MCF 10A (cell line): ENCODE results near the gene NAV3. TPM values are rescaled to one million over a fixed set of nuclear protein-coding genes. Genes with fewer than 3 reads are reported as not detected.

Experiments
- BruUV-seq: library from RNA; stranded (reverse); fragments of 400-500 nt; replicated peaks from 2 replicates; lab custom pipeline; 2021; lab: Mats Ljungman, UMichigan
- CTCF ChIA-PET: fragments of 300-600 bp; sonication (Branson Sonifier 250); formaldehyde crosslinking; extraction: SDS; loops from one replicate; lab custom pipeline; 2021; ENCODE audit warnings: antibody characterized with exemption, inconsistent platforms; lab: Yijun Ruan, JAX
- POLR2A ChIA-PET: fragments of 300-600, 350-650 bp; sonication (Branson Sonifier 250); formaldehyde crosslinking; extraction: SDS; loops from one replicate; lab custom pipeline; 2020; ENCODE audit warnings: antibody characterized with exemption, inconsistent platforms; lab: Yijun Ruan, JAX
- DNase-seq: peaks from one replicate; pipeline ENCODE4 v3.0.0-alpha.2; 2018; ENCODE audit not compliant: unreplicated experiment
- H3K27ac Mint-ChIP-seq: one replicate; pipeline ENCODE4 v1.8.0; 2022; ENCODE audit warnings: mild to moderate bottlenecking, low read depth, mixed read lengths; ENCODE audit not compliant: unreplicated experiment
- H3K27me3 Mint-ChIP-seq: one replicate; pipeline ENCODE4 v1.8.0; 2022; ENCODE audit warnings: mixed read lengths; ENCODE audit not compliant: insufficient read depth, unreplicated experiment
- H3K36me3 Mint-ChIP-seq: one replicate; pipeline ENCODE4 v1.8.0; 2022; ENCODE audit warnings: mild to moderate bottlenecking, moderate library complexity, mixed read lengths; ENCODE audit not compliant: insufficient read depth, unreplicated experiment
- H3K4me1 Mint-ChIP-seq: one replicate; pipeline ENCODE4 v1.8.0; 2022; ENCODE audit warnings: mixed read lengths; ENCODE audit not compliant: insufficient read depth, unreplicated experiment
- H3K4me3 Mint-ChIP-seq: one replicate; pipeline ENCODE4 v1.8.0; 2022; ENCODE audit warnings: mild to moderate bottlenecking, moderate library complexity, mixed read lengths; ENCODE audit not compliant: unreplicated experiment
- H3K9me3 Mint-ChIP-seq: one replicate; pipeline ENCODE4 v1.8.0; 2022; ENCODE audit warnings: mixed read lengths; ENCODE audit not compliant: unreplicated experiment
- CTCF ChIP-seq: fragments of 200-600 bp; IDR thresholded peaks from one replicate; pipeline ENCODE4 v1.8.0; 2022; ENCODE audit warnings: antibody characterized with exemption, mild to moderate bottlenecking; ENCODE audit not compliant: unreplicated experiment
- intact Hi-C: fragments of 100-400 bp; cut with micrococcal nuclease; formaldehyde crosslinking; loops from 2 replicates; pipeline ENCODE4 v1.14.1; 2022
- total RNA-seq: library from RNA; stranded (reverse); gene quantifications from 2 replicates; pipeline ENCODE4 v1.2.3, GENCODE V29; 2022

Gene NAV3
- total RNA-seq, 1 experiment from 2014 or later: 7.1 TPM

- H3K9me3 Mint-ChIP-seq: peaks cover 10% of the 10 kb centered on the region
- no peak for TF ChIP-seq CTCF
- BruUV-seq: no TSS peak
- no peak for DNase-seq
- ChIA-PET POLR2A (no interaction called here), CTCF (interaction anchor here (0.6 to 1.0 kb wide), 3 partner anchors 82 to 117 kb away, joined by 3 read pairs; no protein-coding TSS in a partner anchor)
- H3K27ac Mint-ChIP-seq: no peak overlapping the region
- no peaks in the 10 kb centered on the region for H3K27me3 Mint-ChIP-seq
- no peak overlapping the region for H3K4me3 Mint-ChIP-seq
- intact Hi-C loops: no loop called here
- no peaks in the 10 kb centered on the region for H3K4me1 Mint-ChIP-seq
- no peaks in the 10 kb centered on the region for H3K36me3 Mint-ChIP-seq
These were observed 287.3 kb downstream of the NAV3 start for GRCh38 chr12:78118036-78118435.

GRCh38 chr12:78118486-78118885 is 287.8 kb downstream of the NAV3 start:
- POLR2A ChIA-PET: no interaction called here
- Mint-ChIP-seq H3K27me3 (no peaks in the 10 kb centered on the region), H3K9me3 (peaks cover 10% of the 10 kb centered on the region), H3K4me3 (no peak overlapping the region), H3K27ac (no peak overlapping the region), H3K4me1 (no peaks in the 10 kb centered on the region), H3K36me3 (no peaks in the 10 kb centered on the region)
- DNase-seq: no peak
- intact Hi-C loops: no loop called here
- CTCF ChIA-PET: interaction anchor here (0.6 to 2.3 kb wide), 5 partner anchors 83 to 121 kb away, joined by 3 to 11 read pairs (median 3); no protein-coding TSS in a partner anchor
- no peak for TF ChIP-seq CTCF
- BruUV-seq: no TSS peak

- POLR2A ChIA-PET: no interaction called here
- Mint-ChIP-seq H3K4me1 (no peaks in the 10 kb centered on the region), H3K27ac (no peak overlapping the region), H3K27me3 (no peaks in the 10 kb centered on the region), H3K9me3 (peaks cover 2% of the 10 kb centered on the region), H3K36me3 (no peaks in the 10 kb centered on the region), H3K4me3 (no peak overlapping the region)
- no peak for TF ChIP-seq CTCF
- intact Hi-C loops: no loop called here
- DNase-seq: no peak
- CTCF ChIA-PET: interaction anchor here (0.7 to 2.3 kb wide), 4 partner anchors 83 to 161 kb away, joined by 3 to 11 read pairs (median 5); no protein-coding TSS in a partner anchor
- no TSS peak for BruUV-seq
These were observed 288.7 kb downstream of the NAV3 start for GRCh38 chr12:78119351-78119918.

GRCh38 chr12:78120306-78120705 is 289.6 kb downstream of the NAV3 start:
- H3K4me3 Mint-ChIP-seq: no peak overlapping the region
- H3K27me3 Mint-ChIP-seq: no peaks in the 10 kb centered on the region
- no peak overlapping the region for H3K27ac Mint-ChIP-seq
- TF ChIP-seq CTCF: no peak
- DNase-seq: no peak
- no TSS peak for BruUV-seq
- H3K9me3 Mint-ChIP-seq: no peaks in the 10 kb centered on the region
- ChIA-PET POLR2A (no interaction called here), CTCF (interaction anchor here (0.7 to 2.3 kb wide), 4 partner anchors 84 to 160 kb away, joined by 3 to 11 read pairs (median 5); no protein-coding TSS in a partner anchor)
- intact Hi-C loops: loop anchor here (5.0 kb wide), 1 partner anchor 193 kb away; no protein-coding TSS in a partner anchor
- H3K4me1 Mint-ChIP-seq: no peaks in the 10 kb centered on the region
- H3K36me3 Mint-ChIP-seq: no peaks in the 10 kb centered on the region
